NCI-H345 treated with DMSO at 0.1 percent for 48 hours (cell line): Measurements from ENCODE around the gene TSPAN13.

Experiments used
- DNase-seq: peaks from one replicate; lab custom pipeline; 2025; ENCODE audit not compliant: unreplicated experiment; lab: John Stamatoyannopoulos, UW

The TSPAN13 gene

DNA sequence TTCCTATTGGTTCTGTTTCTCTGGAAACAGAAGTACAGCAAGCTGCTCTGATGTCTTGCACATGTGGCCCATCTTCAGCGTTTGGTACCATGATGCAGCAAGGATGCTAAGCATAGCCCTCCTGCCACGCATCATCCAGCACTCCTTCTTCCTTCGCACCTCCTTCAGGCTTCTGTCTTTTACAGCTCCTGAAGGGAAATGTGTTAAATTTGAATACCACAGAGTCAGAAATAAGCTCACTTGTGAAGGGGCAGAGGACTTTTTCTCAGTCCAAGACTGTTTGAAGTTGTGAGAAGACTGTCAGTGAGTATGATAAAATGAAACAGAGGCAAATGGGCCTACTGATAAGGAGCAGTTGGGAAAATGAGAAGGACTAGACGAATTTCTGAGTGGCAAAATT, 20.7 kb downstream of the TSPAN13 start:
- no peak for DNase-seq

DNA sequence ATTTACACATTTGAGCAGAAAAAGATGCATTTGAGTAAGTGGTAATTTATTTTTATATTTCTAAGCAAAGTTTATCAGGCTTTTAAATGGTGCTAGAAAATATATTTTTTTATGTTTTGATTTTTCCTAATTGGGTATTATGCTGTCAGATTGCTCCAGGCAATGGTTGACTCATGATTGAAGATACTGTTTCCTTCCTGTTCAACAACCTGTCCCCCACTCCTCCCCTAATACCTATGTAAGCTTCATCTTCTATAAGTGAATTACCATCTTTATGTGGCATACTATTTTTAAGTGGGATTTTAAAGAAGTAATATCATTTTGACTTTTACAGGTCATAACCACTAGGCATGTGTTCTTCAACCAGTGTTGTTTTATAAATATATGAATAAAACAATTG, 21.4 kb downstream of the TSPAN13 start:
- no peak for DNase-seq

DNA sequence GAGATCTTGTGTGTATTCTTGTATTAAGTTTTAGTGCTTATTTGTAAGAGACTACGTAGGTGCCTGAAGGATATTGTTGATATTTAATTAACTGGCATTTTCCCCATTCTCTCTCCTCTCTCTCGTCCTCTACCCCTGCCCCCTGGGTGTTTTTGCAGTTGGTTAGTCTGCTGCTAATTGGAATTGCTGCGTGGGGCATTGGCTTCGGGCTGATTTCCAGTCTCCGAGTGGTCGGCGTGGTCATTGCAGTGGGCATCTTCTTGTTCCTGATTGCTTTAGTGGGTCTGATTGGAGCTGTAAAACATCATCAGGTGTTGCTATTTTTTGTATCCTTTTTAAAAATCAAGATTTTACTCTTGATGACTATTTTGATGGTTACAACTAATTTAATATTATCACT, 22.5 kb downstream of the TSPAN13 start:
- no peak for DNase-seq

DNA sequence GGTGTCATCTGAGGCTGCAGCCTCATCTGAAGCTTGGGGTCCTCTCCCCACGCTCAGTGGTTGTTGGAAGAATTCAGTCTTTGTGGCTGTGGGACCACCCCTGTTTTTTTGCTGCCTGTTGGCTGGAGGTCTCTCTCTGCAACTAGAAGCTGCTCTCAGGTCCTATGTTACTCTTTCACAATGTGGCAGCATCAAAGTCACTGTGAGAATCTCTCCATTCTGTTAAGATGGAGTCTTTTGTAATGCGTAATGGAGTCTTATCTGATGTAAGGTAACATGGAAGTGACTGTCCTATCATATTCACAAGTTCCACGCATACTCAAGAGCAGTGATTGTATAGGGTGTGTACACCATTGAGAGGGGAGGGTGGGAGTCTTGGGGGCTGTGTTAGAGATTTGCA, 24.9 kb downstream of the TSPAN13 start:
- no peak for DNase-seq

DNA sequence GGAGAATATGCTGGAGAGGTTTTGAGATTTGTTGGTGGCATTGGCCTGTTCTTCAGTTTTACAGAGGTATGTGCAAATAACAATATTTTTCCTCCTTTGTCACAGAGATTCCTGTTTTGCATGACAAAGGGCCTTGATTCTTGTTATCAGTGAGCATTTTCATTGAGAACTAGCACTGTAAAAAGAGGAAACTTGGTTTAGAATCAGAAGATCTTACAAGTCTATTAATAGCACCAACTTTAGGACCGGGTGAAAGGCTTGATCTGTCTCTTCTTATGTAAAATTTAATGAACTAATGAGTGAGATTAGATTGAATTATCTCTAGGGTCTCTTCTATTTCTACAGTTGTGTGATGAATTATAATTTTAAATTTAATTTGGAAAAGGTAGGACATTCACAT, 25.5 kb downstream of the TSPAN13 start:
- no peak for DNase-seq

DNA sequence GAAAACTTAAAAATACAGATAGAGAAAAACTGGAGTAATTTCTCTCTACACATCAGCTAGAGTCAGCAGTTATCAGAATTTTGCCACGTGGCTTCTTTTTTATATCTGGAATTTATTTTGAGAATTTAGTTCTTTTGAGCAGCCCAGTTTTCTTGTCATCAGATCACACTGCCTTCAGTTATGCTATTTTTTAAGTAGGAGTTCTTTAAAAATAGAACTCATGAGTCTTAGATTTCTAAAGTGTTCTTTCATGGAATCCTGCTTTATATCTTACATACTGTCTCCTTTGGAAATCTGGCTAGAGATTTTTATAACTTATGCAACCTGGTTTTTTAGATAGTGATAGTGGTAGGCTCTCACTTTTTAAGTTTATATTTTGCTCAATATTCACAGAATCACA, 27.0 kb downstream of the TSPAN13 start:
- DNase-seq: no peak

DNA sequence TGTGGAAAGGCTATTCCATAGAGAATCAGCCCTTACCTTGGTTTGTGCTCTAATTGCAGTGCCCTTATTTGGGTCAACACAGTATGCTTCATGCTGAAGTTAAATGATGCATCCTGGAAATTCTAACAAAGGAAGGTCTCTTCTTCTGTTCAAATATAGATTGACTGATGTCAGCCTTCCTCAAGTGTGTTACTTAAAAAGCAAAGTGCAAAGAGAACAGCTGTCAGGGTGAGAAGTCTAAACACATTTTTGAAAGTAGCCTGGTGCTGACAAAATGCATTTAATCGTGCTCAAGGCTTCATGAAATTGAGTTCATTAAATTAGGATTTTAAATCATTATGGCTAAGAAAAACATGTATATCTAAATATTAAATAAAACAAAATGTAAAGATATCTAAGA, 31.8 kb downstream of the TSPAN13 start:
- DNase-seq: peak; percentile 71

DNA sequence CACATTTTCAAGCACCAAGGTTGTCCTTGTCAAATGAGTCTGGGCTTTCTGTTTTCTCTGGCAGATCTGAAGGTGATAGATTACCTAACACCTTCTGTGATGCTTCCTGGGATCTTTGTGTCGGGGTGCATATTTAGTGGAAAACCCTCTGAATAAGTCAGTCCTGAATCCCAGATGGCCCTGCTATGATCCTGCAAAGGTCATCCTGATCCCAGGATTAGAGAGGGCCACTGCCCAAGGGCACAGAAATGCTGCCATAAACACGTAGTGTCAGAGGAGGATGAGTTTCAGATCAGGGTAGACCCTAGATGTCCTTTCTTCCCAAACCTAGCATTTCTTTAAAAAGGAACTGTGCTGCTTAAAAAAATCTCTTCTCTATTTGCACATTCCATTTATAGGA, 32.3 kb downstream of the TSPAN13 start:
- DNase-seq: no peak

DNA sequence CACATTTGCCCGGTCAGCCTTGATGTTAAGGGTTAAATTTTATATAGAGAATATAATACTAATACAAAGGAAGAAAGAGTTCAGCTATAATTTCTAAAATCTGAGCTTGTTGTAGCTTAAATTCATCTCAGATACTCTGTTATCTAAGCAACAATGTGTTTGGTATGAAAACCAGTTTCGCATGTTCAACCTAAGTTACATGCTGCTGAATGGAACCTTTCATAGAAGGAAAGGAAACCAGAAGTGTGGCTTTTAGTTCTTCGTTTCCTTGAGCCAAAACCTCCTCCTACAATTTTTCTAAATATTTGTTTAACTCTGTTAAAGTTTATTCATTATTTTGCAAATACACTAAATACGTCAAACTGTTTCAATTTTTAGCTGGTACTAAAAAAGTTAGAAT, 32.7 kb downstream of the TSPAN13 start:
- DNase-seq: no peak

DNA sequence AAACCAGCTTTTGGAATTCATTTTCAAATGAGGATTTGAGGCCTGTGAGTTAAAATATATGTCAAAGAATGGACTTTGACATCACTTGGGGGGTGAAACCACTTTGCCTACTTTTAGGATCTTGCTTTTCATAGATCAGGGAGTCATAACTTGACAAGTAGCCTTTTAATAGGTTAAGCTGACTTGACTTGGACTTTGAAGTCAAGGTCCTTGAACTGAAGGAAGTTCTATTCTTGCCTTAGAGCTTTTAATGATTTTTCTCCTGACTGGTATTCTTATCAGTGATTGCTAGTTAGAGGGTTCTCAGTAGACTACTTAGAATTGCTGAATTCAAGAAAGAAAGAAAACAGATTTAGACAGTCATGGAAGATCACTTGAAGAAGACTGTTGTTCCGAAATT, 33.6 kb downstream of the TSPAN13 start:
- no peak for DNase-seq

DNA sequence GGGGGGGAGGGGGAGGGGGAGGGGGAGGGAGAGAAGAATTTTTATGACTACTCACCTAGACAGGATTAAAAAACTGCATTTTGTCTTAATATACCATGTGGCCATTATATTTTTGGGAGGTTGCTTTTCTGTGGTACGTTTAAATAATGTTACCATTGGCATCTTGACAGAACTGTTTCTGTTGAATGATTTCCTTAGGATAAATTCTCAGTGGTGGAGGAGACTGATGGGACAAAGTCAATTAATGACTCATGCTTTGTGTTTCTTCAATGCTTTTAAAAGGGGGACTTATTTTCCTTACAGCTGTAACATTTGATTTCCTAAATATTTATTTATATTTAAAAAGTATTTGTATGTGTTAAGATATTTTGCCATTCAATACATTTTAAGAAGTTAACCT, 37.5 kb downstream of the TSPAN13 start:
- DNase-seq: no peak

DNA sequence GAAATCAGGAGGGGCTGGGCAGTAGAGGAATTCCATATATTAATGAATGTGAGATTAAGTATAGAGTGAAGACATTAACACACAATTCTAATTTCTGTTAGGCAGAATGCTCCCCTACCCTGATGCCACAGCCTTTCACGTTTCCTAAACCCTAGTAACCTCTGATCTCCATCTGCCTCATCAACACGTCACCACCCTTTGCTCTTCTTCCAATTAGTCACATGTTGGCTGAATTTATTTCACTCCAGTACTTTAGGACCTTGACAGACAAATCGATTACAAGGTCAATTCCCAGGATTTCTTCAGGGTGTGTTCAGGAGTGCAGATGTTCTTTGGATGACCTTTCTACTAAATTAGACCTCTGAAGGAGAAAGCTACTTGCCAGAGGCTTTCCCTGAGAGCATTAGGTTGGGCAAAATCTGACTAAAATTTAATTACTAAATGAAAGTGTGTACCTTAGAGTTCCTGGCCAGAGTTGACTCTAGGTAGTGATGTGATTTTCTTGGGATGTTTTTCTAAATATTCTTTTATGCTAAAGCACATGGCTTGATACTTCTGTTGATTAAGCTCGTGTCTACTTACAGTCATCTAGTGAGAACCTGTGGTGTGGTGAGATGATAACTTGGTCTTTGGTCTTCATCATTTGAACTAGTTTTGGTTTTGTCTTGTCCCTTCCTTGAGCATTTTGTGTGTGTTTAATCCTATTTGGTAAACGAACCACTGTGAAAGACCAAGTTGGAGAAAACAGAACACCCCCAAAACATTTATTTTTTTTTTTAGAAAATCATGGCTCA, 38.5 kb downstream of the TSPAN13 start:
- DNase-seq: no peak

DNA sequence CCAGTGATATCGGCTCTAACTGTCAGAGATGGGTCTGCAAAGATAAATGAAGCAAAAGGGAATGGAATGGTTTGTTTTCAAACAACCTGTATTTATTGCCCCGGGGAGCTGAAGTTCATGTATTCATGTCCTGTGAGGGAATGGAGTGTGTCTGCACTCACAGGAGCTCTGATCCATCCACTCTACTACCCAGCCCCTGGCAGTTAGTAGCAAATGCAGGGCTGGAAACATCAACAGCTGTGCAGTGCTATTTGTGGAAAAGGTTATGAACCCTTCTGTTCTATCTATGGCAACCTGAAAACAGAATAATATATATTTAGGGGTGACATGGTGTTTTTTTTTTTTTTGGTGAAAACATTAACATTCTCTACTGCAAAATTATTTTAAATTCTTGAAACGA, 41.4 kb downstream of the TSPAN13 start:
- DNase-seq: no peak

DNA sequence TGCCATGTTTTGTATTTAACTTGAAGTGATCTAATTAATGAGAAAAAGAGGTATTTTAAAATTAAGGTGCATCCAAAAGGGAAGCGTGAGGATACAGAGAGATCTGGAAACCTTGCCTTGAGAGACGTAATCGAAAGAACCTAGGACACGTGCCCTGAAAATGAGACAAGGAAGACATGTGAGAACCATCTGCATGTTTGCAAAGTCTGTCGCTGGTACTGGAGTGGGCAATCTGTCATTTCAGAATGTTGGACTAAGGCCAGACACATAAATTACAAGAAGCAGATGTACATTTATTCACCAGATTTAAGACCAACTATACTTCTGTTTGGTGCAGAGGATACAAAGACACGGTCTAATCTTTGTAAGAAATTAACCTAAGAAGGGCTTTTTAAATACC, 42.1 kb downstream of the TSPAN13 start:
- DNase-seq: peak; percentile 64

DNA sequence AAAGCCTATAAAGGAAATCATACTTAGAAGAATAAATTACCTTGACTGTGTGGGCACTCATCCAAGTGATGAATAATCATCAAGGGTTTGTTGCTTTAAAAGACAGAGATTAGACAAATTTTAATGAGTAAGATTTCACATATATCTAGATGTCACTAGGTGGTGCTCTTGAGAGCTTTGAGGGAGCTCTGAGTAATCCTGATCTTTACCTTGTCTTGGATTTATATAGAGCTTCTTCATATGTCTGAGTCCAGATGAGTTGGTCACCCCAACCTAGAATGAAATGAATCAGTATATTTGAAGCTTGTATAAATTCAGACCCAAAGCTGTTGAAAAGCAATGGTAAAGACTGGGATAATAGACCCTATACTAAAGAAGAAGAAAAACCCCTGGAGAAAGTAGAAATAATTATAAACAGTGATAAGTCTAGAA, 47.6 kb downstream of the TSPAN13 start:
- DNase-seq: peak; percentile 36

DNA sequence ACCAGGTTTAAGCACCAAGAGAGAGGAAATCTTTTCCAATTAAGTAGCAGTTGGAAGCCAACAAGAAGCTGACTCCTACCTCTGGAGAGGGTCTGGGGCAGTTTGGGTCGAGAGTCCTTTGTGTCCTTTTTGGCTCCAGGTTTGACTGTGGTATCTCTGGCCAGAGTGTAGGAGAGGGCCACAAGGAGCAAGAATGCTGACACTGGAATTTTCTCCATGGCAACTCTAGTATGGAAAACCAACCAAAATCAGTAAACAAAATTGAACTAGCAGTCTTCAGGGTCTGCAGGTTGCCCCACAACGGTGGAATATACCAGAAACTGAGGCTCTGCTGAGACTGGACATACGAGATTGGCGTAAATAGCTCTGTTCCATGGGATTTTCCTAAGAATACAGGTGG, 48.0 kb downstream of the TSPAN13 start:
- no peak for DNase-seq

DNA sequence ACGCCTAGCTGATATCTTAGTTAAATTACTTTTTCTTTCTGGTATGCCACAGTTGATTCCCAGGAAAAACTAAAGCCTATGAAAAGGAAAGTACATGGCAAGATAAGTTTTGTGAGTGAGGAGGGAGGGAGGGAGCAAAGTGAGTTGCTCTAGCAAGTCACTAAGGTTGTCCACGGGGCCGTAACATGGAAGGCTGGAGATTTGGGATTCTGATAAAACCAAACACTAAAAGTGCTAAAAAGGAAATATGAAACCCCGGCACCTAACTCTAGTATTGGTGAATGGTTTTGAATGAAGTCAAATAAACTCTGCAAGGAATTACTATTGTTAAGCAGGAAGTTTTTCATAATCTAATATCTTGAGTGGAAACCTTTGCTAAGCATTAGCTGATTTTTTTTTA, 49.6 kb downstream of the TSPAN13 start:
- no peak for DNase-seq

DNA sequence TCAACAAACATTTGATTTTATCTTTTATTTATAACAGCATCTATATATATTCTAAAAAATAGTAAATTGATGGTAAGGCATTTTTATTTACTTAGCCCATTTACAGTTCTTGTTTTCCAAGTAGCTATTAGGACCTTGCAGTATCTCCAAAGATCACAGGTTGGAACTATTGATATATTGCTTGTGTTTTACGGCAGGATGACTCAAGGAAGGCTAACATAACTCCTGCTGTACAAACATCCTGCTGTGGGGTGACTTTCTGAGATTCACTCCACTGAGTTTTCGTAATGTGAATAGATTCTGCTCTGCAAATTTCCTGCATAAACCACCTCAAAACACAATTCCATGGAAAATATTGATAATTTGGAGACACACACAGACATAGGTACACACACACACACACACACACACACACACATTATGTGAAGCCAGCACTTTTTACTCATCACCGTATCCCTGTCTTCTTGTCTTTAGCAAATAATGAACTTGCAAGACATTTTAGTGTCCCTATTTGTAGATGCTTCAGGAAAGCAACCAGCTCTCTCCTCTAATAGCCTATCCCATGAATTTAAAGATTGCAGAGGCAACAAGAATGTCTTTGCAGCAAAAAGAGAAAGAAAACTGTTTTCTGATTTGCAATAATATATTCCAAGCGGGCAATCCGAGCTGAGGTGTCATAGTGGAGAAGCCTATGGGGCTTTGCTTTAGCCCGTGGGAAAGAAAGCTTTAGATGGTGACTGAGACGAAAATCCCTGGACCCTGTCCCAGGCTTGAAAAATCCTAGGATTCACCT, 50.5 kb downstream of the TSPAN13 start:
- DNase-seq: no peak

DNA sequence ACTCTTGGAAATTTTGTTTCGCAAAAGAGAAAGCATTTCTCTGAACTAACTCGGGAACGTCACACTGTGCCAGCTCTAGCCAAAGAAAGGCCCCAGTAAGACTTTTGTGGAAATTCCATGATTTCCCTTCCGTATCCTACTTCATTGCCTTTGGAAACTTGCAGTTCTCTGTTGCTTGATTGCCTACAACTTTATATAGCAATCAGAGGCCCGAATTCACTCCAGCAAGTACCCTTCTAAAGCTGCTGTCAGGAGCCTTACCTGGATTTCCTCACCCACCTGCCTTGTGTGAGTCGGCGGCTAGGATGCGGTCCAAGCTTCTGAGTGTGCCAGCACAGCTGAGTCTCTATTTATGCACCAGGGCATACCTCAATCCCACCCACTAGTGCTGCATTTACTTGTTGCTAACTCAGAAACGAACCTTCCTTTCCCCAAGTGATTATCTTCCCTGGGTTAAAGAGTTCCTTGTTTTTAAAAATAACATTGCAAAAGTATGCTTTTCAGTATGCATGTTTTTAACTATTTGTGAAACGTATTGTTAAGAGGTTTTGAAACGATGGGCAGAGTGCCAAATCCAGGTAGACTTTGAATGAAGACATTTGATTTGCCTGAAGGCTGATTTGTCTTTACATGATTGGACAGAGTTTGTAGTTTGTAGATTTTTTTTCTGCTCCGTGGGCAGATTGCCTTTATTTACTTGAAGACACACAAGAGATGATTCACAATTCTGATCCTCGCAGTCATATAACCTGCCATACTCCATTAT, 51.3 kb downstream of the TSPAN13 start, which contains the start of gene AGR2:
TSS of gene AGR2 (minus strand) at position 326 of the 766 bp plus-strand sequence. CDS start 3,203 bp downstream, outside the sequence.
- peak; percentile 79 for DNase-seq

DNA sequence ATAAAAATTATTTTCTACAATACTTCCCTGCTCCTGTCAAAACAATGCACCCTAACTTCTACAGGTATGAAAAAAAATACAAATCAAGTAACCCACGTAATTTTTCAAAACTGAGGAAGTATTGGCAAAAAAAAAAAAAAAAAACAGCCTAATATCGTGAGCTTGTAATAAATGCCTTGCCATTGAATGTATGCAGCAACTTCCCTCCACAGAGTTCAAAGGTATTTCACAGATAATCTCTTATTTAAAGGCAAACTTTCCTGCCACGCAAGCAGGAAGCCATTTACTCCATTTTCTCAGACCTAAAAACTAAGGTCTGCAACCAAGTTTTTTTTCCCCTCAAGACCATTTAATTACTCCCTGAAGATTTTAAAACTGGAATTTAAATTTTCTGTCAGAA, 51.9 kb downstream of the TSPAN13 start:
- no peak for DNase-seq

DNA sequence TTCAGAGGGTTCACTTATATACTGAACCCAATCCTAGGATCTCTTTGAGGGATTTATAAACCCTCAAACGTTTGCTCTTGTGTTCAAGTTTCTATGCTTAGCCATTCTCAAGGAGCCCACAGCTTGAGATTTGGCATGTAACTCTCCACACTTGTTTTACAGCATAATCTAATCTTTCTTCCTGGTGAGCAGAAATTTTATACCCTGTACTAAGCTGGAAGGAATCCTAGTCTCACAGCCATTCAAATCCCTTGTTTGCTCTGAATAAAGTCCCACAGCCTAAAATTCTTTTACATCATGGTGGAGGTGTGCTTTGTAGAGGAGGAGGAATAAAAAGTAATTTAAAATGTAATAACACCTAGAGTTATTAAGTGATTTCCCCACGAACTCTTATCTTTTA, 56.6 kb downstream of the TSPAN13 start:
- no peak for DNase-seq

DNA sequence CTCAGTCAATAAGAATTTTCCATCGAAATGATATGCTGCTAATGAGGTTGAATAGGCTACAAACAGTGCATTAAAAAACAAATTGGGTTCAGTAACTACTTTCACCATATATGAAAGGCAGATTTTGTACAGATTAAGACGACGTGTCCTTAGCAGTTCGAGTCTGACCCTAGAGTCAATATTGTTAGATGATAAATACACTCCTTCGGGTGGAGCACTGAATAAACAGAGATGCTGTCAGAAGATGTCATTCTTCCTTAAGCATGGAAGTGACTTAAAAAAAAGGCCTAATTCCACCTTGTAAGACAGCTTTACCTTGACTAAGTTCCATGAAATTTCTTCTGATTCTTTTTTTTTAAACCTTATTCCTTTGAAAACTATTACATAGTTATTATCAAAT, 57.0 kb downstream of the TSPAN13 start:
- DNase-seq: no peak
